ENCODE results near the gene TBCD.

DNA sequence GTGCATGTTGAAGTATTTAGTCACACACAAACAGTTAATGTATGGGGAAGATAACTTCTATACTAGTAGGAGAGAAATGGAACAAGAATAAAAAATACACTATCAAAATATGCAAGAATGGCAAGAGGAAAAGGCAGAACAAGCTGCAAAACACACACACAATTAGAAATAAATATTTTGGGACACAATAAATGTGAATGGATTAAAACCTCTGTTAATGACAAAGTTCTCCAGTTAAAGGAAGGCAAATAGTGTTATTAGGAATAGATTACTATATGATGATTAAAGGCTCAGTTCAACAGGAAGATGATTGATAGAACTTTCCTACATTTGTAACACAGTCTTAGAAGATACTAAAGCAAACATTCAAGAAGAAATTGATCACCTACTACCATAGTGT is 194.2 kb downstream of the TBCD start:
- TF ChIP-seq, protein P1, sequence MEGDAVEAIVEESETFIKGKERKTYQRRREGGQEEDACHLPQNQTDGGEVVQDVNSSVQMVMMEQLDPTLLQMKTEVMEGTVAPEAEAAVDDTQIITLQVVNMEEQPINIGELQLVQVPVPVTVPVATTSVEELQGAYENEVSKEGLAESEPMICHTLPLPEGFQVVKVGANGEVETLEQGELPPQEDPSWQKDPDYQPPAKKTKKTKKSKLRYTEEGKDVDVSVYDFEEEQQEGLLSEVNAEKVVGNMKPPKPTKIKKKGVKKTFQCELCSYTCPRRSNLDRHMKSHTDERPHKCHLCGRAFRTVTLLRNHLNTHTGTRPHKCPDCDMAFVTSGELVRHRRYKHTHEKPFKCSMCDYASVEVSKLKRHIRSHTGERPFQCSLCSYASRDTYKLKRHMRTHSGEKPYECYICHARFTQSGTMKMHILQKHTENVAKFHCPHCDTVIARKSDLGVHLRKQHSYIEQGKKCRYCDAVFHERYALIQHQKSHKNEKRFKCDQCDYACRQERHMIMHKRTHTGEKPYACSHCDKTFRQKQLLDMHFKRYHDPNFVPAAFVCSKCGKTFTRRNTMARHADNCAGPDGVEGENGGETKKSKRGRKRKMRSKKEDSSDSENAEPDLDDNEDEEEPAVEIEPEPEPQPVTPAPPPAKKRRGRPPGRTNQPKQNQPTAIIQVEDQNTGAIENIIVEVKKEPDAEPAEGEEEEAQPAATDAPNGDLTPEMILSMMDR (conservative IDR thresholded peaks at IDR 0.05; ENCODE audit: low read depth, low read length) = no peak
- TF ChIP-seq EZH2 (IDR thresholded peaks at IDR 0.05; ENCODE audit: low read length, unreplicated experiment) = no peak
- TF ChIP-seq EZH2phosphoT487 (IDR thresholded peaks at IDR 0.05; ENCODE audit: borderline replicate concordance, low read length) = no peak
